Activated naive CD8-positive, alpha-beta T cell treated with anti-CD3 and anti-CD28 coated beads for 36 hours (primary cell): ENCODE data around the gene ERCC6L. TPM values are rescaled to one million over a fixed set of nuclear protein-coding genes. Genes with fewer than 3 reads are reported as not detected.
A peak's percentile ranks its signal among the peaks of the same experiment; 100 is the strongest.
"Not testable (repeated sequence)": the region's sequence is repeated elsewhere in the genome, so short reads cannot be mapped to it uniquely, and the experiment has no call there.

ENCODE experiments used
- DNase-seq: peaks from one replicate; pipeline ENCODE4 v3.0.0; 2021
- H3K27ac Mint-ChIP-seq: one replicate; pipeline ENCODE4 v1.8.0; 2022; ENCODE audit warnings: mild to moderate bottlenecking, moderate library complexity, mixed read lengths
- H3K27me3 Mint-ChIP-seq: one replicate; pipeline ENCODE4 v1.8.0; 2022; ENCODE audit warnings: mild to moderate bottlenecking, mixed read lengths
- H3K36me3 Mint-ChIP-seq: one replicate; pipeline ENCODE4 v1.8.0; 2021; ENCODE audit warnings: mild to moderate bottlenecking, mixed read lengths
- H3K4me1 Mint-ChIP-seq: one replicate; pipeline ENCODE4 v1.8.0; 2021; ENCODE audit warnings: mixed read lengths
- H3K4me3 Mint-ChIP-seq: one replicate; pipeline ENCODE4 v1.8.0; 2022; ENCODE audit warnings: mild to moderate bottlenecking, moderate library complexity, mixed read lengths
- H3K9me3 Mint-ChIP-seq: one replicate; pipeline ENCODE4 v1.8.0; 2022; ENCODE audit warnings: mixed read lengths
- total RNA-seq, 2 experiments: library from RNA; stranded (reverse); gene quantifications; one replicate each; pipeline ENCODE4 v1.2.3, GENCODE V29; 2021

ERCC6L gene
- total RNA-seq, 2 experiments from 2014 or later, result 13.1 to 13.7 TPM

DNA sequence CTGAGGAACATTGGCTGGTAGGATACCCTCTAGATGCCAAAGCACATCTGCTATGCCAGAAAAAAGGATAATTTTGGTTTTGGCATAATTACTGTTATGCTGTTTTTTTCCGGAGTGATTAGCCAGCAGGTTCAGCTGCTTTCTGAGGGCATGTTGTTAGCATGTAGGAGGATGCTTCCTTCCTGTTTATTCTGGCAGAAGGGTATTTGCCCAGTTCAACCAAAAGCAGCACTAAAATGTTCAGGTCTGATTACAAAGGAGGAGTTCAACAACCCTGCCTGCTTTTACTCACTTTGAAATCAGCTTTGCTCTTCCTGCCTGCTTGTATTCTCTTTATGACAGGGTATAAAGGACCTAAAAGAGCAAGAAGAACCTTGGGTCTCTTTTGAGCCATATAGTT lies 21.9 kb downstream of the ERCC6L start:
- Mint-ChIP-seq H3K36me3 (no peaks in the 10 kb centered on the region), H3K27me3 (no peaks in the 10 kb centered on the region), H3K27ac (no peak overlapping the region), H3K4me1 (no peaks in the 10 kb centered on the region), H3K4me3 (no peak overlapping the region), H3K9me3 (no peaks in the 10 kb centered on the region)
- no peak for DNase-seq

GRCh38 chrX:72208126-72208800 lies 30.6 kb downstream of the ERCC6L start:
- Mint-ChIP-seq H3K9me3 (no peaks in the 10 kb centered on the region), H3K36me3 (peaks cover 32% of the 10 kb centered on the region), H3K27ac (no peak overlapping the region), H3K4me1 (no peaks in the 10 kb centered on the region), H3K27me3 (no peaks in the 10 kb centered on the region), H3K4me3 (no peak overlapping the region)
- DNase-seq, result no peak

GRCh38 chrX:72207366-72207765 lies 31.5 kb downstream of the ERCC6L start:
- H3K4me1 Mint-ChIP-seq, result no peaks in the 10 kb centered on the region
- DNase-seq, result no peak
- H3K9me3 Mint-ChIP-seq, result no peaks in the 10 kb centered on the region
- no peak overlapping the region for H3K4me3 Mint-ChIP-seq
- no peaks in the 10 kb centered on the region for H3K27me3 Mint-ChIP-seq
- H3K27ac Mint-ChIP-seq, result no peak overlapping the region
- peaks cover 32% of the 10 kb centered on the region for H3K36me3 Mint-ChIP-seq

GRCh38 chrX:72205706-72206105 lies 33.1 kb downstream of the ERCC6L start:
- Mint-ChIP-seq H3K4me3 (no peak overlapping the region), H3K36me3 (peaks cover 29% of the 10 kb centered on the region), H3K27ac (no peak overlapping the region), H3K9me3 (no peaks in the 10 kb centered on the region), H3K4me1 (no peaks in the 10 kb centered on the region), H3K27me3 (no peaks in the 10 kb centered on the region)
- DNase-seq, result no peak

- Mint-ChIP-seq H3K36me3 (peaks cover 25% of the 10 kb centered on the region), H3K27ac (no peak overlapping the region), H3K4me3 (no peak overlapping the region), H3K27me3 (no peaks in the 10 kb centered on the region), H3K9me3 (no peaks in the 10 kb centered on the region), H3K4me1 (no peaks in the 10 kb centered on the region)
- no peak for DNase-seq
Observed at GRCh38 chrX:72203421-72203820, 35.4 kb downstream of the ERCC6L start.

- Mint-ChIP-seq H3K27ac (no peak overlapping the region), H3K4me3 (no peak overlapping the region), H3K4me1 (no peaks in the 10 kb centered on the region), H3K36me3 (peaks cover 20% of the 10 kb centered on the region), H3K27me3 (no peaks in the 10 kb centered on the region), H3K9me3 (no peaks in the 10 kb centered on the region)
- no peak for DNase-seq
Observed at GRCh38 chrX:72202792-72203401, 35.9 kb downstream of the ERCC6L start.

GRCh38 chrX:72201836-72202536 lies 36.8 kb downstream of the ERCC6L start:
- Mint-ChIP-seq H3K9me3 (no peaks in the 10 kb centered on the region), H3K36me3 (peaks cover 16% of the 10 kb centered on the region), H3K27ac (no peak overlapping the region), H3K4me3 (no peak overlapping the region), H3K4me1 (no peaks in the 10 kb centered on the region), H3K27me3 (no peaks in the 10 kb centered on the region)
- no peak for DNase-seq

- no peaks in the 10 kb centered on the region for H3K9me3 Mint-ChIP-seq
Observed at GRCh38 chrX:72182924-72183323, 55.9 kb downstream of the ERCC6L start.

GRCh38 chrX:72181178-72182125 lies 57.4 kb downstream of the ERCC6L start, which contains the start of gene PIN4:
Gene PIN4, plus strand, starts transcription at chrX:72181757. Its CDS starts 29 bp downstream, at chrX:72181786.
- Mint-ChIP-seq H3K4me1 (peaks cover 11% of the 10 kb centered on the region), H3K36me3 (peaks cover 5% of the 10 kb centered on the region), H3K9me3 (no peaks in the 10 kb centered on the region), H3K27me3 (no peaks in the 10 kb centered on the region), H3K27ac (no peak within 1 kb of the TSS), H3K4me3 (no peak within 1 kb of the TSS)
- DNase-seq, result peak; percentile 84

More at GRCh38 chrX:72182924-72183323, 55.9 kb downstream of the ERCC6L start:
- H3K4me1 Mint-ChIP-seq, result peaks cover 11% of the 10 kb centered on the region
- DNase-seq, result no peak
- no peaks in the 10 kb centered on the region for H3K27me3 Mint-ChIP-seq
- peaks cover 5% of the 10 kb centered on the region for H3K36me3 Mint-ChIP-seq
- H3K4me3 Mint-ChIP-seq, result no peak overlapping the region
- no peak overlapping the region for H3K27ac Mint-ChIP-seq

DNA sequence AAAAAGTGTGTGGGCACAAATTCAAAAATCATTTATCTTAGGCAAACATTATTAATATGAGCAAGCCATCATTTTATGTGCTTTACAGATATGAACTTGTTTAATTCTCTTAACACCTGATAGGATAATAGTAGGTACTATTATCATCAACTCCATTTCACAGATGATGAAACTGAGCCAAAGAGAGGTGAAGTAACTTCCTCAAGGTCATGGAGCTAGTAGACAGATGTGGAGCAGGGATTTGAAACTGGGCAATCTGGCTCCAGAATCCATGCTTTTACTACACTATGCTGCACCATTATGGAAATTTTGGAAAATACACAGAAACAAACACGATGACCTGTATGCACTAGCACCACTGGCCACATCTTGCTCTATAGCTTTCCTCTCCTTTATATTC lies 58.3 kb downstream of the ERCC6L start:
- peaks cover 5% of the 10 kb centered on the region for H3K36me3 Mint-ChIP-seq
- H3K4me3 Mint-ChIP-seq, result peak overlapping the region; percentile 47

GRCh38 chrX:72176981-72177380 lies 61.8 kb downstream of the ERCC6L start:
- Mint-ChIP-seq H3K36me3 (no peaks in the 10 kb centered on the region), H3K9me3 (no peaks in the 10 kb centered on the region), H3K4me1 (peaks cover 5% of the 10 kb centered on the region), H3K4me3 (no peak overlapping the region), H3K27ac (no peak overlapping the region), H3K27me3 (no peaks in the 10 kb centered on the region)
- no peak for DNase-seq

More for the DNA sequence above, 58.3 kb downstream of the ERCC6L start:
- peaks cover 9% of the 10 kb centered on the region for H3K4me1 Mint-ChIP-seq
- no peaks in the 10 kb centered on the region for H3K27me3 Mint-ChIP-seq
- DNase-seq, result no peak
- peak overlapping the region; percentile 67 for H3K27ac Mint-ChIP-seq
- no peaks in the 10 kb centered on the region for H3K9me3 Mint-ChIP-seq

- H3K9me3 Mint-ChIP-seq, H3K4me1 Mint-ChIP-seq, H3K36me3 Mint-ChIP-seq, H3K27ac Mint-ChIP-seq, DNase-seq, H3K27me3 Mint-ChIP-seq, H3K4me3 Mint-ChIP-seq: not testable (repeated sequence)
Observed at GRCh38 chrX:72176289-72176688, 62.5 kb downstream of the ERCC6L start.

DNA sequence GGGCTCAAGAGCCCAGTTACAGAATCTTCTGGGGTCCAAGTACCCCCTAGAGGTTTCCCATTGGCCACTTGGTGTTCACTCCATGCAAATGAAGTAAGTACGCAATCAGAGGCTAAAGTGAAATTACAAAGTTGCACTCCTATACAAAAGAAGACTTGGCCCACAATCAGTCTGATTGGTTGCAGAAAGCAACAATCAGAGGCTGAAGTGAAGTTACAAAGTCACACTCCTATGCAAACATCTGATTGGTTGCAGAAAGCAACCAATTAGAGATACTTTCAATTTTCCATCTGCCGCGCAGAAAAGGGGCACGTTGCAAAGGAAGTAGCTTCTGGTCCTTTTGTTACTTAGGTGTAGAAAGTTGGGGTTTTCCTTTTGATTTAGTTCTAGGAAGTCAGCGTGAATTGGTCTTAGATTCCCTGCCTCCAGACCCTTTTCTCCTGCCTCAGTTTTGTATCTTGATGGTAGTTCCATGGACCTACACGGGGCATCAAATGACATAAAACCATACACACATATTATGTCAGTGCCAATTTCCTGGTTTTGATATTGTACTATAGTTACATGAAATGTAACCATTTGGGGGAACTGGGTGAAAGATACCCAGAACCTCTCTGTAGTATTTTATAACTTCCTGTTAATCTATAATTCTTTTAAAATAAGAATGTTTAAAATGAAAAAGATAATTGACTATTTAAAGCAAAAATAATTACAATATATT lies 69.7 kb downstream of the ERCC6L start:
- Mint-ChIP-seq H3K27me3 (no peaks in the 10 kb centered on the region), H3K27ac (peak overlapping the region; percentile 84), H3K36me3 (no peaks in the 10 kb centered on the region), H3K4me3 (peak overlapping the region; percentile 22), H3K9me3 (no peaks in the 10 kb centered on the region), H3K4me1 (peaks cover 4% of the 10 kb centered on the region)
- DNase-seq, result peak; percentile 12

- DNase-seq, result no peak
- Mint-ChIP-seq H3K4me3 (no peak overlapping the region), H3K4me1 (peaks cover 4% of the 10 kb centered on the region), H3K27ac (no peak overlapping the region), H3K27me3 (no peaks in the 10 kb centered on the region), H3K36me3 (no peaks in the 10 kb centered on the region), H3K9me3 (no peaks in the 10 kb centered on the region)
Observed at GRCh38 chrX:72165551-72165950, 73.3 kb downstream of the ERCC6L start.
